NCI-H187 (cell line): ENCODE results near the gene RRP12.
"Not testable (repeated sequence)": the region's sequence is repeated elsewhere in the genome, so short reads cannot be mapped to it uniquely, and the experiment has no call there.

ENCODE experiments used
- DNase-seq, 2 experiments: peaks; one replicate each; lab custom pipeline; 2025; lab: John Stamatoyannopoulos, UW

The RRP12 gene

DNA sequence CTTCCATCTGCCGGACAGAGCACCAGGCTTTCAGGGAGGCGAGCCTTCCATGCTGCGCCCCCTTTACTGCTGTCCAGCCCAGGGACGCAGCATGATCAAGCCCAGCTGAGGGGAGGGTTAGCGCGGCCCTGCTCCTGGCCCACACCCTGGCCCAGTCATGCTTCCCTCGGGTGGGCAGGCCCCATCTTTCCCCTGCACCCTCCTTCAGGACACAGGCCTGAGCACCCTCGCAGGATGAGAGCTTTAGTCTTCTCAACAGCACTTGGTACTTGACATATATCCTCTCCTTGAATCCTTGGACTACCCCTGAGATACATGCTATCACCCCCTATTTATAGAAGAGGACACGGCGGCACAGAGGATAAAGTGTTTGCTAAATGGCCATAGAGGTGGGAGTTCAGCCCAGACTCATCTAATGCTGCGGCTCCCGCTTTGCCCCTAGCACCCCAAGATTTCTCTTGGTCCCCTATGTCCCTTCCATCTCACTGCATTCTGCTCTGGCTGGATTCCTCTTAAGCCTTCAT, 34.0 kb downstream of the RRP12 start:
- no peak for DNase-seq

GRCh38 chr10:97366572-97366971, 34.6 kb downstream of the RRP12 start:
- no peak for DNase-seq

DNA sequence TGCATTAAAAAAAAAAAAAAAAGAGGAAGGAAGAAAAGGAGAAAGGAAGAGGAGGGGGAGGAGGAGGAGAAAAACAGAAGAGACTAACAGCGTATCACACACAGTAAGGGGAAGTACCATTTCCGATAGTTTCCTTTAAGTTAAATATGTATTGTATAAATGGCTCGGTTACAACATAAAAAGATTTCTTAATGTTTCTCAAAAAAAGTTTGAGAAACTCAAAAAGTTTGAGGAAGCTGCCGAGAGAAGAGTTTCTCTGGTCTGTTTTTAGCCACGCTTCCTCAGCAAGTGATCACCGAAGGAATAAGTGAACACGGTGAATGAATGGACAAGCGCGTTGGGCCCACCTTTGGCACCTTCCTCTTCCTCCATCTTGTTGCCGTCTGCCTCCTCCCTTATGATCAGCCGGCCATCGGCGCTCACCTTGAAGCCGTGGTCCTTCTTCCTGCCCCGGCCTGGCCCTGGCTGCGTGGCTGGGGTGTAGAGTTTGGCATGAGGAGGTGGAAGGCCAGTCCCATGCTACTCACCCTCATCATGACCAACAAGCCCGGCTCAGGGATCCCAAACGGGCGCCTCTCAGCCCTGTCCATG, 35.3 kb downstream of the RRP12 start:
- DNase-seq, result no peak

- no peak for DNase-seq
Measured at GRCh38 chr10:97363071-97363470, 38.1 kb downstream of the RRP12 start.

DNA sequence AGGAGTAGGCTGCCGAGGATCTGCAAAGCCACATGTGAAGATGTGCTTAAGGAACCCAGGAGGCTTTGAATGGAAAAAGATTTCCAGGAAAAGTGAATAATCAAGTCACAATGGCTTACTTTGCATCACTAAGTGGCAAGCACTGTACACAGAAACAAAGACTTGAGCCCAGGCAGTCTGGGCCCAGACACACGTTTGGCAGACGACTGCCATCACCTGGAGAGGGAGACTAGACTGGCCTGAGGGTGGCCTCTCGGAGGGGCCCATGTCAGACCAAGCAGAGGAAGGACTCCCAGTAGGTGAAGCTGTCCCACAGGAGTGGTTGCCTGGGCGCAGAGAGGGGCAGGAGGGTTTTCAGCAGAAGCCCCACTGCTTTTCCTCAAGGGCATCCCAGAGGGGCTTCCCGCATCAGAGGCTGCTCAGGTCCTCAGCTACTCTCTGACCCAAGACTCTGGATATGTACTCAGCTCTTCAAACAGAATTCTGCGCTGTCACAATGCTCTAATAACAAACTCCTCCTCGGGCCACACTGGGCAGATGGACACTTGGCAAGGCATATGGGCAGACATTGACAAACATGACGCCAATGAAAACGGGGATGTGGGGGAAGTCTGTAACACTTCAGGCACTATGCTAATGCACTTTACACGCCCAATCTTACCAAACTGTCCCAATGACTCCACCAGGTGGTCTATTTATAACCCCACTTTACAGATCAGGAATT, 38.7 kb downstream of the RRP12 start:
- no peak for DNase-seq

GRCh38 chr10:97361537-97361901, 39.6 kb downstream of the RRP12 start:
- DNase-seq, result no peak

DNA sequence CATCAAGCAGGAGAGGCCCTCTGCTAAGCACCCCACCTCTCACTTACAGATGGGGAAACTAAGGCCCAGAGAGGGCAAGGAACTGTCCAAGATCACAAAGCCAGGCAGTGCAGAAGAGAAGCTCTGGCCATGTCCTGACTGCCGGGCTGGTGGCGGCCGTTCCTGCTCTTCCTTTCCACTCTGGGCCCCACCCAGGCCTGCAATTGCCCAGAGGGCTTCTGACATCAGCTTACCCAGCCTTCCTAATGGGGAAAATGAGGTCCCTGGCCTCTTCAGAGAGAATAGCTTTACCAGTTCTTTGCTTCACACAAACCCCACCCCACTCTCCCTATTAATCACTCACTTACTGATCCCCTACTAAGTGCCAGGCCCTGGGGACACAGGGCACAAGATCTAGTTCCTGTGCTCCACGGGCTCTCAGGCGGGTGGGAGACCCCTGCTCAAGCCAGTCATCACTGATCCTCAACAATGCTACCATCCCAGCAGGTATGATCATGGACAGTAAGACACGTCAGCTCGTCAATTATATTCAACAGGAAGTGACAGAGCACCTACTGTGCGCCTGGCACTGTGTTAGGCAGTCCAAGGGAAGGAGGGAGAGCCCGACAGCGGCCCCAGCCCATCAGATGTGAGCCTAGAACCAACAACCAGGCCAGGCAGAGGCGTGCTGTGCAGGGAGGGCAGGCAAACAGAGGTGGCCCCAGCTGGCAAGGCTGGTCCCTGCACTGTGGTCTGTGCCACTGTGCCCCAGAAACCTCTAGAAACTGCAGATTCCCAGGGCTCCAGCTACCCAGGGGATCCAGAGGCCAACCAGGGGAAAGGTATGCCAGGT, 40.2 kb downstream of the RRP12 start:
- no peak for DNase-seq

GRCh38 chr10:97358781-97359180, 42.4 kb downstream of the RRP12 start:
- DNase-seq, result no peak

- DNase-seq, result no peak
Measured at GRCh38 chr10:97358349-97358748, 42.8 kb downstream of the RRP12 start.

DNA sequence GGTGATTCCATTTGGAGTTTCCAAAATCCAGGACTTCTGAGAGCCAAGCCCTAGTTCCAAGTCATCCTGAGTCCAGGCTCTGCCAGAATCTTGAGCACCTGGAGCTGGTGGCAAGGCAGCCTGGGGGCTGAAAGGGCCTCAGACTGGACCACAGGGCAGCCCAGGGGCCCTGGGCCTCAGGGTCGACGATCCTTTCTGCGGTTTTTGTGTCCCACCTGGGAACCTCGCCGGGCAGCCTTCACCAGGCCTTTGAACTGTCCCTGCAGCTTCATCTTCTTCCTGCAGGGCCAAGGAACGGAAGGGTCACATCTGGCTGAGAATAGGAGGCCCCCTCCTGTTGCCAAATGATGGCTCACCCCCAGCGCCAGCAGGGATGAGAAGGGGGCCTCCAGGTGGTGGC, 44.2 kb downstream of the RRP12 start:
- no peak for DNase-seq

DNA sequence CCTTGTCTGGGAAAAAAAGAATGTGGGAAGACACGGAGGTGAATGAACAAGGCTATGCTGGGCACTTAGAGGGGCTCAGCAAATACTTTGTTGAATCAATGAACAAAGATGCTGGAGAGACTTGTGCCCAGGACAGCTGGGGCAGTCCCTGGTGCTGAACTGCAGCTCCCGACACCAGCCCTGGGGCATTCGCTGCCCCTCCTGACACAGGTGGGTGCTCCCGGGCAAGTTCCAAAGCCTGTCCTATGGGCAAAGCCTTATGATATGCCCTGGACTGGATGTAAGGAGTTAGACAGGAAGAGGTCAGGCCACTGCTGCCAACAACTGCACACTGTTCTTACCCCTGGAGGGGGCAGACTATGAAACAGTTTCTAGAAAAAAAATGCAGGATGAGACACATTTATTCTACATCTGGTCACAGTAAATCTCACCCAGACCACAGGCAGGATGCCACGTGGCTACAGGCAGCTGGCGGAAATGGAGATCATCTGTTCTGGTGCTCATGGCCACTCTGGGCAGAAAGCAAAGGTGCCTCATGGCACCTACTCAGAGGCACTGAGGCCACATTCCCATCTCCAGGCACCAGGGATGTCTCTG, 44.7 kb downstream of the RRP12 start:
- no peak for DNase-seq

DNA sequence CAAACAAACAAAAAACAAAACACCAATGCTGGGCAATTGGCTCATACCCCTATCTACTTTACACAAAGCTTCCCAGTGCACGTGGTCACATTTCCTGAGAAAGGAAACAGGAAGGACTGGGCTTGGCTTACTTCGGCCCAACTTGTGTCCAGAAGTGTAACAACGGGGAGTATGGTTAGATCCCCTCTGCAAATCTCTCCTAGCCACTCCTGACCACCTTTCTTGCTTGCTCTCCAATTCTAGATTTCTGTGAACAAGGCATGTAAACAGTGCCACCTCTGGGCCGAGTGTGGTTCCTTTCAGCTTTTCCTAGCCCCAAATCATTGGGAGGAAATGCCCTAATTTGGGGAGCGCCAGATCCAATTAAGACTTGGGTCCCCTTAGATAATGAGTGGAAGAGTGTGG, 45.6 kb downstream of the RRP12 start:
- no peak for DNase-seq

DNA sequence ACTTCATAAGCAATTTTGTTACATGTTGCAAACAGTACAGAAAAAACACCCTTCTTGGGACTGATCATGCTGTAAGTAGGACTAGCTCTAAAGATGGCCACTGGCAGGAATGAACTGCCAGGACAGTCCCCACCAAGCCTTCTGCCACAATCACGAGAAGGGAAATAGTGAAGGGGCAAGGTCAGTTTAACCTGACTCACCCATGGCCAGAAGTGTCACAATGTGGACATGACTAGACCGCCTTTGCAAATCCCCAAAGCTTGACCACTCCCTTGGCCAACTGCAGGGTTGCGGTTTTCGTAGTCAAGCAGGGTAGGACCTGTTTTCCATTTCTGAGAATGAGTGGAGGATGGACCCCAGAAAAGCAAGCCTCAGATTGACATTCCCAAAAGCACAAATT, 47.2 kb downstream of the RRP12 start:
- DNase-seq, result no peak

- DNase-seq, result no peak
Measured at GRCh38 chr10:97349752-97350513, 51.2 kb downstream of the RRP12 start.

GRCh38 chr10:97347317-97347716, 53.8 kb downstream of the RRP12 start:
- no peak for DNase-seq

GRCh38 chr10:97343664-97344063, 57.5 kb downstream of the RRP12 start:
- DNase-seq, result not testable (repeated sequence)

GRCh38 chr10:97341416-97341815, 59.7 kb downstream of the RRP12 start:
- no peak for DNase-seq

DNA sequence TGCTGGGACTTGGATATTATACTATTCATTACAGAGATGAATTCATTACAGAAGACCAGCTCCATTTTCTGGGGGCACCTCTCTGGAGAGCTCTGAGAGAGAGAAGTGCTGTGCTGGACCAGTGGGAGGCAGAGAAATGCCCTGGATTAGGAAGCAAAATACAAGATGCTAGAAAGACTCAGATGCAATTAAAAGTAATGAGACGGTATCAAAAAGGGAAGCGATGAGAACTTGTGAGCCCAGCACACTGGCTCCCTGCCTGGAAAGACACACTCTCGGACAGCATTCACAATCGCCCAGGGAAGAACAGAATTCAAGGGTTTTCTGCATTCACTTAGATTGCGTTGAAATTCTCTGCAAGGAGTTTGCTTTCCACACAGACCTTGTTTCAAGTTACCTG, 63.1 kb downstream of the RRP12 start:
- no peak for DNase-seq

DNA sequence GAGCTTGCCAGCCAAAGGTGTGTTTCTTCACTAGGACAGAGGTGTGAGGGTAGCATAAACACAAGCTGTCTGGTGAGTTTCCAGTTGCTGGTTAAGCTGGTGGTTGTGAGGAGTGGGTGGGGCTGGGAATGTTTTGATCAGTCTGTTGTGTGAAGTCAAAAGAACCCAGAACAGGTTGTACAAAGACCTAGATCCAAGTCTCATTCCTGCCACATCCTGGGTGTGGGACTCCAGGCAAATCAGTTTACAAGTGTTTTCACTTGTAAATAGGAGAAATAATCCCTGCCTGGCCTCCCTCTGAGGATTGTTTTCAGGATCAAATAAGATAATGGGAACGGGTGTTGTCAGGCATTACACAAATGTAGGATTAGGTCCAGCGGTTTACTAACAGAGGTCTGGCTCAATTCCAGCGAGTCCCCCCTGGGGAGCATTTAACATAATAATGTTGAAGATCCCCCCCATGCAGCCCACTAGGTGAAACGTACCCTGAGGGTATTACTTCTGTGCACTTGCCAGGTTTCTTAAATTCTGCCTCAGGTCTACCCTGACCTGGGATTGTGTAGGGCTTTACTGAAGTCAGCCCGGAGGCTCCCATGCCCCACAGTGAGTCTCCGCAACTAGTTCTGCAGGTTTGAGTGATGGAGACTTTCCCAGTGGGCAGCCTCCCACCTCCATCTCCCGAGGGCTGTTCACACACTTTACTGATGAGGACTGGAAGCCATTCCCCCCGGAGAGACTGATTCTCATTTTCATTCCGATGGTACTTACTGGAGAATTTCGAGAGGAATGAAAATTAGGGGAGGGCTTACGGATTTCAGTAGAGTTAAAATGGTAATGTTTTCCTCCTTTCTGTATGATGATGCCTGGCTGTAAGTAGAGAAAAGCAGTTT, 64.0 kb downstream of the RRP12 start:
- no peak for DNase-seq

GRCh38 chr10:97336446-97336845, 64.7 kb downstream of the RRP12 start:
- DNase-seq, result no peak

- DNase-seq, result no peak
Measured at GRCh38 chr10:97336006-97336405, 65.1 kb downstream of the RRP12 start.
